ENCODE measurements around the gene XRCC1.
"Not testable (repeated sequence)": the region's sequence is repeated elsewhere in the genome, so short reads cannot be mapped to it uniquely, and the experiment has no call there.

XRCC1 gene

DNA sequence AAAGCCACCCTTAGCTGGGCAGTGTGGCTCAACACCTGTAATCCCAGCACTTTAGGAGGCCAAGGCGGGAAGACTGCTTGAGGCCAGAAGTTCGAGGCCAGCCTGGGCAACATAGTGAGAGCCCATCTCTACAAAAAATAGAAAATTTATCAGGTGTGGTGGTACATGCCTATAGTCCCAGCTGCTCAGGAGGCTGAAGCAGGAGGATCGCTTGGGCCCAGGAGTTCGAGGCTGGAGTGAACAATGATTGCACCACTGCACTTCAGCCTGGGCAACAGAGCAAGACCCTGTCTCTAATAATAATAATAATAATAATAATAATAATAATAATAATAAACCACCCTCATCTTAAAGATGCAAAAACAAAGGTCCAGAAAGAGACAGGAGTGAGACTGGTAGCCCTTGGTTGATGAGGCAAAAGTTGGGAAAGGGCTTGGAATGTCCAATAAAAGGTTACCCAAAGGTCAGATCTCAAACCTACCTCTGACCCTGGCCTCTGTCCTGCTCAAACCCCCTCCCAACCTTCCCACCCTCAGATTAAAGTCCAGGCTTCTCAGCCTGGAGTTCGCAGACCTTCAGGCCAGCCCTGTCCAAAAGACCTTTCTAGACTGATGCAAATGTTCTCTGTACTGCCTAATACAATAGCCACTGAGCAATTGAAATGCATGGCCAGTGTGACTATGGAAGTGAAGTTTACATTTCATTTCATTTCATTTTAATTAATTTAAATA, 33.2 kb downstream of the XRCC1 start:
- no peak for DNase-seq

DNA sequence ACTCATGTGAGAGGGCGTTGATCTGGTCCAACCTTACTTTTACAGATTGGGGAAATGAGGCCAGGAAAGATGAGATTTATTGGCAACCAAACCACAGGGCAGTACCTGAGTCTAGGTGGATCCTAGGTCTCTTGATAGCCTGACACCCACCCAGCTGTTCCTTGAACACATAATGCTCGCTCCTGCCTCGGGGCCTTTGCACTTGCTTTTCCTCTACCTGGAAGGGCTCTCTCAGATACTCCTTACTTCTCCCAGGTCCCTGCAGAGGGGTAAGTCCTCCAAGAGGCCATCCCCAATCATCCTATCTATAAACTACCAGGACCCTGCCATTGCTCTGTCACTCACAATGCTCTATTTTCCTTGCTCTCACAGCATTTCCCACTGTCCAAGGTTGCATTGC, 34.9 kb downstream of the XRCC1 start:
- DNase-seq = no peak

DNA sequence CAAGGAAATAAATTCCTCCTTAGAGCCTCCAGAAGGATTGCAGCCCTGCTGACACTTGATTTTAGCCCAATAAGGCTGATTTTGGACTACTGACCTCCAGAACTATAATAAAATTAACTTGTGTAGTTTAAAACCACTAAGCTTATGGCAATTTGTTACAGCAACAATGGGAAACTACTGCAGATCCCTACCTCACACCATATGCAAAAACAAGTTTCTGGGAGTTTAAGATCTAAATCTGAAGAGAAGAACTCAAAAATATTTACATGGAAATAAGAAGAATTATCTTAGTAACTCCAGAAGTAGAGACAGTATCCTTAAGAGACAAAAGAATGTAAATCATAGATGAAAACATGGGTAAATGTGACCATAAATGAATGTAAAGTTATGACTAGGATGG, 36.4 kb downstream of the XRCC1 start:
- no peak for DNase-seq

DNA sequence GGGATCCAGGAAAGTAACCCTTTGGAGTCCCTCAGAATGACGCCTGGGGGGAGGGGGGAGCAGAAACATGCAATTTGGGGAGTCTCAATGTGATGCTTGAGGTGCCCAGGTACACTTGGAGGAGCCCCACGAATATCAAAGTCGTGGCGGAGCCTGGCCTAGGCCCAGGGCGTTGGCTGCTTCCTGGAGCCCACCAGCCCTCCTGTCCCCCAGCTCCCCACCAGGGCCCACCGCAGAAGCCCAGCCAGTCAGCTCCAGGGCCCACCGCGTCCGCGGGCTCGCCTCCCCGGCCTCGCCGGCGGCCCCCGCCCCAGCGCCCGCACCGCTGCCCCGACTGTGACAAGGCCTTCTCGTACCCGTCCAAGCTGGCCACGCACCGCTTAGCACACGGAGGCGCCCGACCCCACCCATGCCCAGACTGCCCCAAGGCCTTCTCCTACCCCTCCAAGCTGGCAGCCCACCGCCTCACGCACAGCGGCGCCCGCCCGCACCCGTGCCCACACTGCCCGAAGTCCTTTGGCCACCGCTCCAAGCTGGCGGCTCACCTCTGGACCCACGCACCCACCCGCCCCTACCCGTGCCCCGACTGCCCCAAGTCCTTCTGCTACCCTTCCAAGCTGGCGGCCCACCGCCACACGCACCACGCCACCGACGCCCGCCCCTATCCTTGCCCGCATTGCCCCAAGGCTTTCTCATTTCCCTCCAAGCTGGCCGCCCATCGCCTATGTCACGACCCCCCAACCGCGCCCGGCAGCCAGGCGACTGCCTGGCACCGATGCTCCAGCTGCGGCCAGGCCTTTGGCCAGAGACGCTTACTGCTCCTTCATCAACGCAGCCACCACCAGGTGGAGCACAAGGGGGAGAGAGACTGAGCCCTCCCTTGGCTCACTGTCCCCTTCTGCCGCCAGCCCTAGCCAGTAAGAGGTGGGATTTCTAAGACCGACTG, 40.2 kb downstream of the XRCC1 start:
- DNase-seq = no peak

DNA sequence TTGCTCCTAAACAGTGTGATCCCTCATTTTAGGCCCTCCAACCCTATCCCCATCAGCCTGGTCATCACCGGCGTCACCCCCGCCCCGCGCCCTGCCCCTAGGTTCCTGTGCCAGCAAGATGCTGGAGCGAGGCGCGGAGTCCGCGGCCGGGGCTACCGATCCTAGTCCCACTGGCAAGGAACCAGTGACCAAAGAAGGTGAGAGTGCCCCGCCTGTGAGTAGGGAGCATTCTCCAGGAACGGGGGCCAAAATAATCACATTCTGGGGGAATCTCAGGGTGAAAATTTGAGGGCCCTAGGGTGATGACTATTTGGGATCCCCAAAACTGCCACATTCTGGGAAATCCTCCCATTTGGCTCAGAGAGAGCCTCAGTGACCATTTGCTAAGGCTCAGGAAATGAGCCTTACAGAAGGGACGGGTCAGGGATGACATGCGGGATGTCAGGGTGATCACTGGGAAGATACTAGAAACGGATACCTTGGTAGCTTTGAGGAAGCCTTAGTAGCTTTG, 41.0 kb downstream of the XRCC1 start:
- no peak for DNase-seq

DNA sequence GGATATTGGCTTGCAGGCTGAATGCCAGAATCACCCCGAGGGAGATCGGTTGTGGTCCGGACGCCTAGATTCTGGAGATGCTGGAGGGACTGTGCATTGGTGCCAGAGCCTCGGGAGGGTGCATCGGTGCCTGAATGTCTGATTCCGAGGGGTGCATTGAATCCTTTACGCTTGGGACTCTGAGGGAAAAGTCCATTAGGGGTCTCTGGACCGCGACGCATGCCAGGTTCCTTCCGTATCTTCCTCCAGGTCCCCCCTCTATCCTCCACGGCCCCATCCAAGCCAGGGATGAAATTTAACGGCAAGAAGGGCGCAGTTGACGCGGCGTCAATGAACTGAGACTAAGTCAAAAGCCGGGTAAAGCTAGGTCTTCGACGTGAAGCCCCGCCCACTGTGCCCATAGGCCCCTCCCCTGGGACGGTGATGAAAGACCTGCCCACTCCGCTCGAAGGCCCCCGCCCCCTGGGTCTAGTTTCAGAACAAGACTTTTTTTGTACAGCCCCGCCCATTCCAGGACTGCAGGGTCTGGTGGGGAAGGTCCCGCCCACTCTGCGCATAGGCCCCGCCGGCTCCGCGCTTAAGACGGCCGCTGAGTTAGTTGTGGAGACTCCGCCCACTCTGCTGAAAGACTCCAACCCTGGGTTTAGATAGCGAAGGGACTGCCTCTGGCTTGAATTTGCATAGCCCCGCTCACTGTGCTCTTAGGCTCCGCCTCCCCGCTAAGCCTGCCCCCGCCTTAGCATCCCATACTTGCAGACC, 41.6 kb downstream of the XRCC1 start:
- DNase-seq = peak; percentile 55

DNA sequence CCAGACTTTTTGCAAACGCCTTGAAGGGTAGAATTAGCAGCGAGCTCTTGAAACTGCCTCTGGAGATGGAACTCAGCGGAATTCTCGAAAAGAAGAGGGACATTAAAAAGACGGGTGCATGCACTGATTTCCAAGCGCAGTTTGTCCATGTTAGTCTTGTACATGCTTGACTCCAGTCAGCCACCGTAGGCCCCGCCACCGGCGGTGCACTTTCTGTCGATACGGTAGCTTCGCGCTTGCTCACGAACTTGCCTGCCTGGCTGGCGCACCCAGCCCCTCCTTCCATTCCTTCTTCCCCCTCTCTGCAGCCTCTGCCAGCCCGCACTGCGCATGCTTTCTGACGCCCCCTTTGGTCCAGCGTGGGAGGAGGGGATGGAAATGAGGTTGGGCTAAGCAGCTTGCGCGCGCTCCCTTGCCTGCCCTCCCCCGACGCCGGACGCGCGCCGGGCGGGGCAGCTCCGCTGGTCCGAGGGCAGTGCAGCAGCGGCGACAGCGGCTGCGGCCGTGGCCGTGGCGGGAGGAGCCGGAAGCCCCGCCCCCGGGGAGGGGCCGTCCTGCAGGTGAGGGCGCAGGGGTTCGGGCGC, 42.3 kb downstream of the XRCC1 start, which contains the start of gene ZNF575:
Gene ZNF575, plus strand, starts transcription at position 227 of the 584 bp plus-strand sequence. CDS start 1,235 bp downstream, outside the sequence.
- peak; percentile 68 for DNase-seq

DNA sequence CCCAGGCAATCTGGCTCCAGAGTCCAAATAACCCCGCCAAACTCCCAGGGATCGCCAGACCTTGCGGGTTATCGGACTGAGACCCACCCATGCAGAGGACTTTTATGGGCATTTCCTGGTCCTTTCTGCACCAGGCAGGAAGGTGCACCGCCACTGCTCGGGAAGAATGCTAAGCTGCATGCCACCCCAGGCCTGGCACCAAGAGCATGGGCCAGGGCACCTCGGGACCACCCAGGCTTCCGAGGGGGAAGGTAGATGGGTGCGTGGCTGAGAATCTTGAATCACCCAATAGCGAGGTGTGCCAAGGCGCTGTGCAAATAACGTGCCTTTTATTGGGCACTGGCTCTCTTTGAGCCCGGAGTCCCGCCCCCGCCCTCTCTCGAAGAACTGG, 42.8 kb downstream of the XRCC1 start:
- DNase-seq = no peak

DNA sequence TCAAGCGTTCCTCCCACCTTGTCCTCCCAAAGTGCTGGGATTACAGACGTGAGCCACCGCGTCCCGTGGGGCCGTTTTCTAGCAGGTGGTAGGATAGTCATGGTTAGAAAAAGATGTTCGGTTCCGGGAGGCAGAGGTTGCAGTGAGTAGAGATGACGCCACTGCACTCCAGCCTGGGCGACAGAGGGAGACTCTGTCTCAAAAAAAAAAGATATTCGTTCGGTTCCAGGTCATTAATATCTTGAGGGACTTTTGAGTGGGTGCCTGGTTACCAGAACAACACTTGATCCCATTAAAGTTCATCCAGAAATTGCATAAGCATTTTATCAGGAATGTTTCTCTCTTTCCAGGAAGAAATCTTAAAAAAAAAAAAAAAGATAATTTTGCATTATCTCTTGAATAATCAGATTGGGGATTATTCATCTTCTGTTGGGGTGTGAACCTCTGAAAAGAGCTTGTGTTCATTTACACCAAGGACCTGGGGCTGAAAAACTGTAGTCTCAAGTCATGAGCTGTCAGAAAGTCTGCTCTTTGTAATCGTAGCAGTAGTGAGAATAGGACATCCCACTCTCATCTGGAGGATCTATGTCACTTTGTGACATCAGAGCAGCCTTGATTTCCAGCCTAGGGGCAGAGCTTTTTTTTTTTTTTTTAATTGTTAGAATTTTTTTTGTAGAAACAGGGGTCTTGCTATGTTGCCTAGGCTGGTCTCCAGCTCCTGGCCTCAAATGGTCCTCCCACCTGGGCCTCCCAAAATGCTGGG, 47.3 kb downstream of the XRCC1 start:
- DNase-seq = peak; percentile 53

DNA sequence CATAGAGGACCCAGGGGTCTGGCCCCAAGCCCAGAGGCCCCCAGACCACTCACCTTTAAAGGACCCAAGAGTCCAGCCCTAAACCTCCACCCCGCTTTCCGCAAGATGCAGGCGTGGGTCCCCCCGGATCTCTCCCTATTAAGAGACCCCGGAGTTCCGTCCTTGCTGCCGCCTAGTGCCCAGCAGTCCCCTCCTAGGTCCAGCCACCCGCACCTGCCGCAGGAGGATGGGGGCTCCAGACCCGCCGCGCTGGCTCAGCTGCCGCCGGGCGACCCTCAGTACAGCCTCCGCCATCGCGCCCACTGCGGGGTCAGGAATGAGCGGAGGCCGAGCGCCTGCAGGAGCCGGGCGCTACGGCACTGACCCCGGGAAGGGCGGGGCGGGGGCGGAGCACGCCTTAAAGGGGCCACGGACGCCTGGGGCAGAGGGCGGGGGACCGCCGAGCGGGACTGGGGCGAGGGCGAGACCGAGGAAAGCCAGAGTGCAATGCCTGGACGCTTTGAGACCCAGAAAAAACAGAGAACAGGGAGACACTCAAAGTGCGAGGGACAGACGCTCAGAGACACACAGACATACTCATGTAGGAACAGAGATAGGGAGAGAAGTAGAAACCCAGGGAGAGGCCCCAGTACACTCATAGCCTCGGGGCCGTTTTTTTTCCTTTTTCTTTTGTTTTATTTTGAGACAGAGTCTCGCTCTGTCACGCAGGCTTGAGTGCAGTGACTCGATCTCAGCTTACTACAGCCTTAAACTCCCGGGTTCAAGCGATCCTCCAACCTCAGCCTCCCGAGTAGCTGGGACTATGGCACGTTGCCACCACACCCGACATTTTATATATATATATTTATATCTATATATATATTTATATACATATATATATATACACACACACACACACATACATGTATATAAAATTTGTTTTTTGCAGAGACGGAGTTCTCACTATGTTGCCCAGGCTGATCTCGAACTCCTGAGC, 48.2 kb downstream of the XRCC1 start, which contains the start of gene ETHE1:
Gene ETHE1, minus strand, starts transcription at position 318 of the 976 bp plus-strand sequence. Its CDS starts 24 bp downstream, at position 294.
- DNase-seq = no peak

DNA sequence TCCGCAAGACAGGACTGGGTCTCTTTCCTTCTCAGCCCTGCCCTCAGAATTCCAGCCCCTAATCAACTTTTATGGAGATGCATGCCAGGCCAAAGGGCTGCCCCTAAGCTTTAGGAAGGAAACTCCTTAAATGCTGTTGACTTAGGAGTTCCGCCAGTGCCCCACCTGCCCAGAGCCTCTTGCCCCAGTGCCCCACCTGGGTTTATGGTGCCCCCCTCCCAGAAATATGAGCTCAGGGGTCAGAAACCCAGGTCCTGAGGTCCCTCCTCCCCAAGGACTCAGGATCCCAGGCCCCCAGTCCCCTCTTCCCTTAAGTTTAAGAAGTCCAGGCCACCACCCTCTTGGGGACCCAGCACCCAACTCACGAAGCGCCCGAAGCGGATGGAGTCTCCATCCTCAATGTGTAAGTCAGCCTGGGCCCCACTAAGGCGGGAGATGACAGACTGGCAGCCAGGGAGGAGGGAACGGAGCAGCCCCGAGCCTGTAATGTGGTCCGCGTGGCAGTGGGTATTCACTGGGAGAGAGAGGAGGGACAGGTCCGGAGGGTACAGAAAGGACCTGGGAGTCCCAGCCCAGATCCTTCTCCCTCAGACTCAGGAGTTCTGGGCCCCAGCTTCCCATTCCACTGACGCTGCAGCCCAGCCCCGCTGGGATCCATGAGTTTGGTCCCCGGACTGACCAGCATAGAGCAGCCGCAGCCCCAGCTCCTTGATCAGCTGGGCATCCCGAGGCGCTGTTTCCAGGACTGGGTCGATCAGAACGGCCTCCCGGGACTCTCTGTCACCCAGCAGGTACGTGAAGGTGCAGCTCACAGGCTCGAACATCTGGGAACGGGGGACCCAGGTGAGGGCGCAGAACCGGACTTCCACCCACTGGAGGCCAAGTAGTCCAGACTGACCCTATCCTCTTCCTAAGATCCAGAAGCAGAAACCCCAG, 49.2 kb downstream of the XRCC1 start:
- DNase-seq = no peak

DNA sequence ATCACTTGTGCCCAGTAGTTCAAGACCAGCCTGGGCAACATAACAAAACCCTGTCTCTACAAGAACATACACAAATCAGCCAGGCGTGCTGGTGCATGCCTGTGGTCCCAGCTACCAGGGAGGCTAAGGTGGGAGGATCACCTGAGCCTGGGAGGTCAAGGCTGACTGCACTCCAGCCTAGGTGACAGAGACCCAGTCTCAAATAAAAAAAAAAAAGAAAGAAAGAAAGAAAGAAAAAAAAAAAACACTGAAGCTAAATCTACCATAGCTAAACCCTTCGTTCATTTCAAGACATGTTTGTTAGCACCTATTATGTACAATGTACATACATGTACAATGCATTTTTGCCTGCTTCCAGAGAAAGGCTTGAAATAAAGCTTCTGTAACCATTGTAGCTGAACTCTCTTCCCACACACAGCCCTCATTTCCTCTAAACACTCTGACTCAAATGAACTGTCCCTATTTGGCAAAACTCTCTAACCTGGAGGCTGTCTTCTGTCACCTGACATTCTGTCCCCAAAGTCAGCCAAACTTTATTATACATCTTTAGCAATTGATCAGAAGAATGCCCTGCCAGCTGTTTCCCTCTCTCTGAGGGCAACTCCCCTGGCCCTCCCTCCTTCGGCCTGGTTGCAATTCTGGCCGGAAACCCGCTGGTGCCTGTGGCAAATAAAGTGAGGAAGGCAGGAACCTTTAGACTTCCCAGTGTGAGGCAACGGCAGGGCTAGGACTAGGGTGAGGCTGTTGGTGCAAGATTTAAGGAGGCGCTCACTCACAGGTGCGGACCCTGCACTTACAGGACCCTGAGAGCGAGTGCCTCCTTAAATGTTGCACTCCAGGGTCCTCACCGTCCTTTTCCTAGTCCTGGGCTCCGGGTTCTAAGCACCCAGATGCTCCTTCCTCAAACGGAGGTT, 50.1 kb downstream of the XRCC1 start:
- DNase-seq = no peak

DNA sequence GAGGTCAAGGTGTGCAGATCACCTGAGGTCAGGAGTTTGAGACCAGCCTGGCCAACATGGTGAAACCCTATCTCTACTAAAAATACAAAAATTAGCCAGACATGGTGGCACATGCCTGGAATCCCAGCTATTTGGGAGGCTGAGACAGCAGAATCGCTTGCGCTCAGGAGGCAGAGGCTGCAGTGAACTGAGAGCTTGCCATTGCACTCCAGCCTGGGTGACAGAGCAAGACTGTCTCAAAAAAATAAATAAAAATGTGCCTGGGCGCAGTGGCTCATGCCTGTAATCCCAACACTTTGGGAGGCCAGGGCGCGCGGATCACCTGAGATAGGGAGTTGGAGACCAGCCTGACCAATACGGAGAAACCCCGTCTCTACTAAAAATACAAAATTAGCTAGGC, 51.6 kb downstream of the XRCC1 start:
- DNase-seq = not testable (repeated sequence)

DNA sequence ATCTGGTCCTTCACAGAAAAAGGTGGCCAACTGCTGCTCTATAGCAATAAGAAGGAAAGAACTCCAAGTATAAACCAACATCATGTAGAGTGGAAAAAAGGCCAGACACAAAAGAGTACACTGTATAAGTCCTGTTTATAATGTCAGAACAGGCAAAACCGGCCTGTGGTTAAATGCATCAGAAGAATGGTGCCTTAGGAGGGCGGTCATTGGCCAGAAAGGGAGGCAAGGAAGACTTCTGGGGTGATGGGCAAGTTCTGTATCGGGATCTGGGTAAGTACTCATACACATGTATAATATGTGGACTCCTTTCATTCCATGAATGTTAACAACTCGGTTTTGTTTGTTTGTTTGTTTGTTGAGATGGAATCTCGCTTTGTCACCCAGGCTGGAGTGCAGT, 52.4 kb downstream of the XRCC1 start:
- no peak for DNase-seq

DNA sequence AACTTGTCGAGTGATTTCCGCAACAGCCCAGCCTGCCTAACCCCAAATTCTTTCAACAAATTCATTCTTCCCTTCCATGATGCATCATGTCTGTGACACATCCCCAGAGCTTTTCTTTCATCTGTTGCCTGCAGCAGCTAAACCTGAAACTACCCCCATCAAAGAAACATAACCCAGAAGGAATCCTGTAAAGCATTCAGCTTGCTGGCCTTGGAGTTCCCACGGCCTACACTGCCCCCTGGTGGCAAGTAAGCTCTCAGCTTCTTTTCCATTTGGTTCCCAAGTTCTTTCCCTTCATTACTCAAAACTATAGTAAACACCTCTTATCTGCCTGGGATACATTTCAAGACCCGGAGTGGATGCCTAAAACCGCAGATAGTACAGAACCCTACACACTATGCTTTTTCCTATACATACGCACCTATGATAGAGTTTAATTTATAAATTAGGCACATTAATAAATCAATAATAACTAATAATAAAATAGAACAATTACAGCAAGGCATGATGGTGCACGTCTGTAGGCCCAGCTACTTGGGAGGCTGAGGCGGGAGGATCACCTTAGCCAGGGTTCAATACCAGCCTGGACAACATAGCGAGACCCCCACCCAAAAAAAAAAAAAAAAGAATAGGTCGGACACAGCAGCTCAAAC, 55.8 kb downstream of the XRCC1 start:
- peak; percentile 66 for DNase-seq

DNA sequence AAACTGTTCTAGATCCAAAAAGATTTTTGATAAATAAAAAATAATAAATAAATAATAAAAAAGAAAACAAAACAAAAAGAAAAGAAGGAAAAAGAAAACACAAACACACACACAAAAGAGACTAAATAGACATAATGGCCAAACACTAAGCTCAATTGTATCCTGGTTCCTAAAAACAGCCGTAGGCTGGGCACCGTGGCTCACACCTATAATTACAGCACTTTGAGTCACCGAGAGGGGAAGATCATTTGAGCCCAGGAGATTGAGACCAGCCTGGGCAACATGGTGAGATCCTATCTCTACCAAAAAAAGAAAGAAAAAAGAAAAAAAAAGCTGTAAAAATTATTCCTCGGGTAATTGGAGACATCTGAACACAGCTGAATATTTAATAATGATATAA, 57.3 kb downstream of the XRCC1 start:
- no peak for DNase-seq

DNA sequence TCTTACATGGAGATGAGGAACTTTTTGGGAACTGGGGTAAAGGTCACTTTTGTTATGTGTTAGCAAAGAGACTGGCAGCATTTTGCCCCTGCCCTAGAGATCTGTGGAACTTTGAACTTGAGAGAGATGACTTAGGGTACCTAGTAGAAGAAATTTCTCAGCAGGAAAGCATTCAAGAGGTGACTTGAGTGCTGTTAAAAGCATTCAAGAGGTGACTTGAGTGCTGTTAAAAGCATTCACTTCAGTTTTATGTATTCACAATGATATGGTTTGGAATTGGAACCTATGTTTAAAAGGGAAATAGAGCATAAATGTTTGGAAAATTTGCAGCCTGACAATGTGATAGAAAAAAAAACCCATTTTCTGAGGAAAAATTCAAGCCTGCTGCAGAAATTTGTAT, 62.9 kb downstream of the XRCC1 start:
- DNase-seq = not testable (repeated sequence)

DNA sequence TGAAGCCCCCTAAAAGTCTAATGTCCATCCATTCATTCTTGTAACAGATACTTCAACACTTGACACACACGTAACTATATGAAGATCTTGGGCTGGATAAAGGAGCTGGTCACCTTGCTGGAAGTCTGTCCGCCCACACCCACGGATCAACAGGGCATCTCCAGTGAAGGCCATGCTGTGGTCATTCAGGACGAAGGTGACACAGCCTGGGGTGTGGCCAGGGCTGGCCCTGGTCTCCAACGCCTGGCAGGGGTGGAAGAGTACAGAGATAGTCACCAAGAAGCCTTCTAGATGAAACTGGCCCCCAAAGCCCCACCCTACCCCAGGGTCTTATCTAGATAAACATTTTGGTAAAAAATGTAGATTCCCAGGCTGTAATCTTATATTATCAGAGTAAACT, 64.0 kb downstream of the XRCC1 start:
- no peak for DNase-seq
